Measurements from ENCODE around the gene LLGL1.

GRCh38 chr17:18248811-18249210 lies 23.4 kb downstream of the LLGL1 start:
- TF ChIP-seq, protein P1, sequence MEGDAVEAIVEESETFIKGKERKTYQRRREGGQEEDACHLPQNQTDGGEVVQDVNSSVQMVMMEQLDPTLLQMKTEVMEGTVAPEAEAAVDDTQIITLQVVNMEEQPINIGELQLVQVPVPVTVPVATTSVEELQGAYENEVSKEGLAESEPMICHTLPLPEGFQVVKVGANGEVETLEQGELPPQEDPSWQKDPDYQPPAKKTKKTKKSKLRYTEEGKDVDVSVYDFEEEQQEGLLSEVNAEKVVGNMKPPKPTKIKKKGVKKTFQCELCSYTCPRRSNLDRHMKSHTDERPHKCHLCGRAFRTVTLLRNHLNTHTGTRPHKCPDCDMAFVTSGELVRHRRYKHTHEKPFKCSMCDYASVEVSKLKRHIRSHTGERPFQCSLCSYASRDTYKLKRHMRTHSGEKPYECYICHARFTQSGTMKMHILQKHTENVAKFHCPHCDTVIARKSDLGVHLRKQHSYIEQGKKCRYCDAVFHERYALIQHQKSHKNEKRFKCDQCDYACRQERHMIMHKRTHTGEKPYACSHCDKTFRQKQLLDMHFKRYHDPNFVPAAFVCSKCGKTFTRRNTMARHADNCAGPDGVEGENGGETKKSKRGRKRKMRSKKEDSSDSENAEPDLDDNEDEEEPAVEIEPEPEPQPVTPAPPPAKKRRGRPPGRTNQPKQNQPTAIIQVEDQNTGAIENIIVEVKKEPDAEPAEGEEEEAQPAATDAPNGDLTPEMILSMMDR (conservative IDR thresholded peaks at IDR 0.05 in 1 of 2, IDR thresholded peaks at IDR 0.05 in 1 of 2; ENCODE audit: extremely low read depth in 1 of 2, insufficient read depth in 1 of 2, low read depth in 1 of 2, low read length in 2 of 2), result no peak
- TF ChIP-seq EZH2 (IDR thresholded peaks at IDR 0.05; ENCODE audit: borderline replicate concordance, low read length), result no peak

Data from mammary epithelial cell (primary cell).